ENCODE results near the gene MYOG.

GRCh38 chr1:203098914-203099520 lies 13.2 kb upstream of the MYOG start:
- TF ChIP-seq CTCF (IDR thresholded peaks at IDR 0.05), result no peak
- TF ChIP-seq EP300 (IDR thresholded peaks at IDR 0.05), result no peak

Data from esophagus muscularis mucosa (tissue), 3 donors.